ENCODE data around the gene HAPSTR1. TPM values are rescaled to one million over a fixed set of nuclear protein-coding genes. Genes with fewer than 3 reads are reported as not detected.

The HAPSTR1 gene
- total and polyA plus RNA-seq, 2 of the 13 experiments (the other 11 are each of a cell fraction or from before 2014, with no cell fraction given): 25.2 to 83.2 TPM

- Histone ChIP-seq H2AFZ (ENCODE audit: low read length) (no peak overlapping the region), H3K9ac (ENCODE audit: insufficient read depth, low read depth, low read length) (no peak overlapping the region), H4K20me1 (ENCODE audit: insufficient read depth, low read length) (peaks cover 89% of the 10 kb centered on the region), H3K27ac (ENCODE audit: extremely low read length, insufficient read depth, low read length) (no peak overlapping the region), H3K4me2 (ENCODE audit: low read depth, low read length) (peak overlapping the region; percentile 98), H3K9me3 (ENCODE audit: low read length) (no peaks in the 10 kb centered on the region), H3K79me2 (ENCODE audit: insufficient read depth, low read length) (peaks cover 99% of the 10 kb centered on the region), H3K4me1 (ENCODE audit: insufficient read depth, low read length) (peaks cover 75% of the 10 kb centered on the region), H3K27me3 (ENCODE audit: control insufficient read depth in 1 of 2, insufficient read depth in 2 of 2, low read length in 2 of 2) (no peaks in the 10 kb centered on the region; a peak in 1 of 5 replicates), H3K4me3 (replicated peaks in 1 of 3; ENCODE audit: insufficient read depth in 1 of 3, low read depth in 2 of 3, low read length in 3 of 3) (no peak overlapping the region), H3K36me3 (replicated peaks in 1 of 2; ENCODE audit: control insufficient read depth in 1 of 2, insufficient read depth in 2 of 2, low read length in 2 of 2) (peaks cover 17 to 49% of the 10 kb centered on the region in 2 experiments)
- 93% methylated on average over 2 of the region's 2 CpGs for WGBS (ENCODE audit: low lambda C conversion rate)
- no peak for DNase-seq (ENCODE audit: low spot score)
- intact Hi-C loops (cut with micrococcal nuclease; ENCODE audit: unreplicated experiment): loop anchor here (10.0 kb wide), 2 partner anchors 162 to 422 kb away; partner anchors contain the start of gene ABAT
- BruUV-seq (replicated peaks): no TSS peak
- ChIA-PET CTCF (ENCODE audit: low intra/inter-chr PET ratio, low total read pairs) (no interaction called here), POLR2A (interaction anchor here (0.7 to 1.0 kb wide), 3 partner anchors 10 to 21 kb away, joined by 3 to 4 read pairs (median 3); no protein-coding TSS in a partner anchor)
- no peak for FAIRE-seq
- ATAC-seq: no peak
- TF ChIP-seq BRF2 (CRISPR knock-in tag; IDR thresholded peaks at IDR 0.05) (no peak), PTBP1 (IDR thresholded peaks at IDR 0.05; ENCODE audit: low read depth, low read length, poor library complexity, severe bottlenecking) (no peak), POLR2AphosphoS2 (IDR thresholded peaks at IDR 0.05; ENCODE audit: low read depth, low read length) (0 out of 2 replicates have a peak, but pooled peaks have one; percentile 55), ZNF121 (CRISPR knock-in tag; IDR thresholded peaks at IDR 0.05) (peak; percentile 65), ADNP (CRISPR knock-in tag; IDR thresholded peaks at IDR 0.05) (no peak), ZNF101 (CRISPR knock-in tag; IDR thresholded peaks at IDR 0.05; ENCODE audit: borderline replicate concordance, low read depth) (no peak), ASH2L (IDR thresholded peaks at IDR 0.05; ENCODE audit: insufficient read length, low read depth, low read length) (peak; percentile 7), ZFYVE20 (CRISPR knock-in tag; IDR thresholded peaks at IDR 0.05; ENCODE audit: borderline replicate concordance, low read depth) (no peak), FOXA1 (IDR thresholded peaks at IDR 0.05) (no peak), FOXA1 (CRISPR knock-in tag; IDR thresholded peaks at IDR 0.05) (no peak), ZNF770 (CRISPR knock-in tag; IDR thresholded peaks at IDR 0.05) (0 out of 2 replicates have a peak, but pooled peaks have one; percentile 9), PCBP1 (IDR thresholded peaks at IDR 0.05; ENCODE audit: borderline replicate concordance, low read depth, low read length) (no peak)
- in situ Hi-C loops (cut with HindIII; ENCODE audit: extremely low pct_ligation_motif_present, low pct_unique_long_range_greater_than_20kb): no loop called here
These were observed 5.0 kb downstream of the HAPSTR1 start for GRCh38 chr16:9096416-9096952.
